K562 (cell line): ENCODE measurements around the gene CCNY. TPM values are rescaled to one million over a fixed set of nuclear protein-coding genes. Genes with fewer than 3 reads are reported as not detected.

ENCODE experiments used
- ATF4 ChIP-seq: fragments of 450-650 bp; formaldehyde crosslinking; IDR thresholded peaks from 2 replicates; pipeline ENCODE4 v1.4.0; 2022; ENCODE audit warnings: mild to moderate bottlenecking, moderate library complexity
- CCNT2 ChIP-seq: IDR thresholded peaks from 2 replicates; pipeline ENCODE4 v1.6.1; 2011; ENCODE audit warnings: borderline replicate concordance, low read depth, mild to moderate bottlenecking, moderate library complexity, mixed read lengths, low read length; ENCODE audit not compliant: insufficient read length; ENCODE audit errors: extremely low read depth
- ZNF830 ChIP-seq: fragments of 250-450 bp; sonication (Bioruptor Pico); IDR thresholded peaks from 2 replicates; pipeline ENCODE4 v1.5.0; 2021; ENCODE audit warnings: mild to moderate bottlenecking
- polyA plus RNA-seq, 8 experiments: library from polyadenylated mRNA; depleted of rRNA in 4 of 8; stranded (reverse) in 5 of 8; unstranded in 3 of 8; fragments of >200 nt; fragmentation: Nextera tagmentation in 2 of 8; fragmentation: Illumina TruSeq in 1 of 8; extraction: Ambion mirVana in 2 of 8; extraction: Trizol in 1 of 8; gene quantifications; 2 replicates each; pipeline versions ENCODE4 v1.2.1 to v1.2.3, GENCODE V29; 2011 to 2014; ENCODE audit warnings: inconsistent platforms in 1 of 8, missing spikeins in 1 of 8
- total RNA-seq, 7 experiments: library from RNA; depleted of rRNA in 6 of 7; stranded (reverse); fragments of >200 nt in 6 of 7; fragmentation: Illumina TruSeq in 2 of 7; extraction: Trizol in 2 of 7; gene quantifications; 2 replicates each; pipeline versions ENCODE4 v1.2.1 to v1.2.3, GENCODE V29; 2011 to 2021; ENCODE audit warnings: low replicate concordance in 1 of 7
- TF ChIP-seq, protein P1 (sequence below): fragments of 200-600 bp; sonication (generic); IDR thresholded peaks from one replicate; pipeline ENCODE4 v1.6.1; 2012; ENCODE audit warnings: mild to moderate bottlenecking, low read depth, low read length, inconsistent platforms
- TF ChIP-seq, protein P2 (sequence below): fragments of 250-450 bp; sonication (Bioruptor Pico); IDR thresholded peaks from 2 replicates; pipeline ENCODE4 v1.5.0; 2021; ENCODE audit warnings: mild to moderate bottlenecking, borderline replicate concordance
- TF ChIP-seq, protein P3 (sequence below): fragments of 450-650 bp; formaldehyde crosslinking; IDR thresholded peaks from 2 replicates; pipeline ENCODE4 v1.4.0; 2020; ENCODE audit warnings: mild to moderate bottlenecking, moderate library complexity

The CCNY gene
- total and polyA plus RNA-seq, 9 of the 15 experiments (the other 6 are each of a cell fraction or from before 2014, with no cell fraction given), result 8.4 to 109 (median 38.6) TPM

GRCh38 chr10:35559416-35559815, 223.1 kb downstream of the CCNY start (continued):
- TF ChIP-seq, protein P1, sequence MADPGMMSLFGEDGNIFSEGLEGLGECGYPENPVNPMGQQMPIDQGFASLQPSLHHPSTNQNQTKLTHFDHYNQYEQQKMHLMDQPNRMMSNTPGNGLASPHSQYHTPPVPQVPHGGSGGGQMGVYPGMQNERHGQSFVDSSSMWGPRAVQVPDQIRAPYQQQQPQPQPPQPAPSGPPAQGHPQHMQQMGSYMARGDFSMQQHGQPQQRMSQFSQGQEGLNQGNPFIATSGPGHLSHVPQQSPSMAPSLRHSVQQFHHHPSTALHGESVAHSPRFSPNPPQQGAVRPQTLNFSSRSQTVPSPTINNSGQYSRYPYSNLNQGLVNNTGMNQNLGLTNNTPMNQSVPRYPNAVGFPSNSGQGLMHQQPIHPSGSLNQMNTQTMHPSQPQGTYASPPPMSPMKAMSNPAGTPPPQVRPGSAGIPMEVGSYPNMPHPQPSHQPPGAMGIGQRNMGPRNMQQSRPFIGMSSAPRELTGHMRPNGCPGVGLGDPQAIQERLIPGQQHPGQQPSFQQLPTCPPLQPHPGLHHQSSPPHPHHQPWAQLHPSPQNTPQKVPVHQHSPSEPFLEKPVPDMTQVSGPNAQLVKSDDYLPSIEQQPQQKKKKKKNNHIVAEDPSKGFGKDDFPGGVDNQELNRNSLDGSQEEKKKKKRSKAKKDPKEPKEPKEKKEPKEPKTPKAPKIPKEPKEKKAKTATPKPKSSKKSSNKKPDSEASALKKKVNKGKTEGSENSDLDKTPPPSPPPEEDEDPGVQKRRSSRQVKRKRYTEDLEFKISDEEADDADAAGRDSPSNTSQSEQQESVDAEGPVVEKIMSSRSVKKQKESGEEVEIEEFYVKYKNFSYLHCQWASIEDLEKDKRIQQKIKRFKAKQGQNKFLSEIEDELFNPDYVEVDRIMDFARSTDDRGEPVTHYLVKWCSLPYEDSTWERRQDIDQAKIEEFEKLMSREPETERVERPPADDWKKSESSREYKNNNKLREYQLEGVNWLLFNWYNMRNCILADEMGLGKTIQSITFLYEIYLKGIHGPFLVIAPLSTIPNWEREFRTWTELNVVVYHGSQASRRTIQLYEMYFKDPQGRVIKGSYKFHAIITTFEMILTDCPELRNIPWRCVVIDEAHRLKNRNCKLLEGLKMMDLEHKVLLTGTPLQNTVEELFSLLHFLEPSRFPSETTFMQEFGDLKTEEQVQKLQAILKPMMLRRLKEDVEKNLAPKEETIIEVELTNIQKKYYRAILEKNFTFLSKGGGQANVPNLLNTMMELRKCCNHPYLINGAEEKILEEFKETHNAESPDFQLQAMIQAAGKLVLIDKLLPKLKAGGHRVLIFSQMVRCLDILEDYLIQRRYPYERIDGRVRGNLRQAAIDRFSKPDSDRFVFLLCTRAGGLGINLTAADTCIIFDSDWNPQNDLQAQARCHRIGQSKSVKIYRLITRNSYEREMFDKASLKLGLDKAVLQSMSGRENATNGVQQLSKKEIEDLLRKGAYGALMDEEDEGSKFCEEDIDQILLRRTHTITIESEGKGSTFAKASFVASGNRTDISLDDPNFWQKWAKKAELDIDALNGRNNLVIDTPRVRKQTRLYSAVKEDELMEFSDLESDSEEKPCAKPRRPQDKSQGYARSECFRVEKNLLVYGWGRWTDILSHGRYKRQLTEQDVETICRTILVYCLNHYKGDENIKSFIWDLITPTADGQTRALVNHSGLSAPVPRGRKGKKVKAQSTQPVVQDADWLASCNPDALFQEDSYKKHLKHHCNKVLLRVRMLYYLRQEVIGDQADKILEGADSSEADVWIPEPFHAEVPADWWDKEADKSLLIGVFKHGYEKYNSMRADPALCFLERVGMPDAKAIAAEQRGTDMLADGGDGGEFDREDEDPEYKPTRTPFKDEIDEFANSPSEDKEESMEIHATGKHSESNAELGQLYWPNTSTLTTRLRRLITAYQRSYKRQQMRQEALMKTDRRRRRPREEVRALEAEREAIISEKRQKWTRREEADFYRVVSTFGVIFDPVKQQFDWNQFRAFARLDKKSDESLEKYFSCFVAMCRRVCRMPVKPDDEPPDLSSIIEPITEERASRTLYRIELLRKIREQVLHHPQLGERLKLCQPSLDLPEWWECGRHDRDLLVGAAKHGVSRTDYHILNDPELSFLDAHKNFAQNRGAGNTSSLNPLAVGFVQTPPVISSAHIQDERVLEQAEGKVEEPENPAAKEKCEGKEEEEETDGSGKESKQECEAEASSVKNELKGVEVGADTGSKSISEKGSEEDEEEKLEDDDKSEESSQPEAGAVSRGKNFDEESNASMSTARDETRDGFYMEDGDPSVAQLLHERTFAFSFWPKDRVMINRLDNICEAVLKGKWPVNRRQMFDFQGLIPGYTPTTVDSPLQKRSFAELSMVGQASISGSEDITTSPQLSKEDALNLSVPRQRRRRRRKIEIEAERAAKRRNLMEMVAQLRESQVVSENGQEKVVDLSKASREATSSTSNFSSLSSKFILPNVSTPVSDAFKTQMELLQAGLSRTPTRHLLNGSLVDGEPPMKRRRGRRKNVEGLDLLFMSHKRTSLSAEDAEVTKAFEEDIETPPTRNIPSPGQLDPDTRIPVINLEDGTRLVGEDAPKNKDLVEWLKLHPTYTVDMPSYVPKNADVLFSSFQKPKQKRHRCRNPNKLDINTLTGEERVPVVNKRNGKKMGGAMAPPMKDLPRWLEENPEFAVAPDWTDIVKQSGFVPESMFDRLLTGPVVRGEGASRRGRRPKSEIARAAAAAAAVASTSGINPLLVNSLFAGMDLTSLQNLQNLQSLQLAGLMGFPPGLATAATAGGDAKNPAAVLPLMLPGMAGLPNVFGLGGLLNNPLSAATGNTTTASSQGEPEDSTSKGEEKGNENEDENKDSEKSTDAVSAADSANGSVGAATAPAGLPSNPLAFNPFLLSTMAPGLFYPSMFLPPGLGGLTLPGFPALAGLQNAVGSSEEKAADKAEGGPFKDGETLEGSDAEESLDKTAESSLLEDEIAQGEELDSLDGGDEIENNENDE, result no peak
- no peak for TF ChIP-seq ATF4
- no peak for TF ChIP-seq CCNT2
- TF ChIP-seq, protein P2, sequence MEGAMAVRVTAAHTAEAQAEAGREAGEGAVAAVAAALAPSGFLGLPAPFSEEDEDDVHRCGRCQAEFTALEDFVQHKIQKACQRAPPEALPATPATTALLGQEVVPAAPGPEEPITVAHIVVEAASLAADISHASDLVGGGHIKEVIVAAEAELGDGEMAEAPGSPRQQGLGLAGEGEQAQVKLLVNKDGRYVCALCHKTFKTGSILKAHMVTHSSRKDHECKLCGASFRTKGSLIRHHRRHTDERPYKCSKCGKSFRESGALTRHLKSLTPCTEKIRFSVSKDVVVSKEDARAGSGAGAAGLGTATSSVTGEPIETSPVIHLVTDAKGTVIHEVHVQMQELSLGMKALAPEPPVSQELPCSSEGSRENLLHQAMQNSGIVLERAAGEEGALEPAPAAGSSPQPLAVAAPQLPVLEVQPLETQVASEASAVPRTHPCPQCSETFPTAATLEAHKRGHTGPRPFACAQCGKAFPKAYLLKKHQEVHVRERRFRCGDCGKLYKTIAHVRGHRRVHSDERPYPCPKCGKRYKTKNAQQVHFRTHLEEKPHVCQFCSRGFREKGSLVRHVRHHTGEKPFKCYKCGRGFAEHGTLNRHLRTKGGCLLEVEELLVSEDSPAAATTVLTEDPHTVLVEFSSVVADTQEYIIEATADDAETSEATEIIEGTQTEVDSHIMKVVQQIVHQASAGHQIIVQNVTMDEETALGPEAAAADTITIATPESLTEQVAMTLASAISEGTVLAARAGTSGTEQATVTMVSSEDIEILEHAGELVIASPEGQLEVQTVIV, result no peak
- TF ChIP-seq, protein P3, sequence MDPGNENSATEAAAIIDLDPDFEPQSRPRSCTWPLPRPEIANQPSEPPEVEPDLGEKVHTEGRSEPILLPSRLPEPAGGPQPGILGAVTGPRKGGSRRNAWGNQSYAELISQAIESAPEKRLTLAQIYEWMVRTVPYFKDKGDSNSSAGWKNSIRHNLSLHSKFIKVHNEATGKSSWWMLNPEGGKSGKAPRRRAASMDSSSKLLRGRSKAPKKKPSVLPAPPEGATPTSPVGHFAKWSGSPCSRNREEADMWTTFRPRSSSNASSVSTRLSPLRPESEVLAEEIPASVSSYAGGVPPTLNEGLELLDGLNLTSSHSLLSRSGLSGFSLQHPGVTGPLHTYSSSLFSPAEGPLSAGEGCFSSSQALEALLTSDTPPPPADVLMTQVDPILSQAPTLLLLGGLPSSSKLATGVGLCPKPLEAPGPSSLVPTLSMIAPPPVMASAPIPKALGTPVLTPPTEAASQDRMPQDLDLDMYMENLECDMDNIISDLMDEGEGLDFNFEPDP (CRISPR knock-in tag), result no peak
- TF ChIP-seq ZNF830 (CRISPR knock-in tag), result no peak
